CD14-positive monocyte (primary cell): ENCODE data around the gene CSTF2T. TPM values are rescaled to one million over a fixed set of nuclear protein-coding genes. Genes with fewer than 3 reads are reported as not detected.

ENCODE experiments used
- DNase-seq, 3 donors: peaks; one replicate each; pipeline ENCODE4 v3.0.0-alpha.2; 2011 to 2022
- H2AFZ ChIP-seq: 2 replicates; pipeline ENCODE4 v1.6.0; 2012; ENCODE audit warnings: mild to moderate bottlenecking, low read depth, low read length, inconsistent platforms; ENCODE audit not compliant: insufficient read depth, poor library complexity, severe bottlenecking
- H3K27ac ChIP-seq, 2 donors: 1 replicate in 1 of 2; 2 replicates in 1 of 2; pipeline ENCODE4 v1.5.1; 2012 to 2013; ENCODE audit warnings: low read length in 2 of 2, control low read depth in 1 of 2, inconsistent platforms in 1 of 2, low read depth in 1 of 2, mild to moderate bottlenecking in 1 of 2
- H3K27me3 ChIP-seq, 2 donors: one replicate each; pipeline versions ENCODE4 v1.6.0 to v1.6.1; 2011 to 2013; ENCODE audit warnings: low read length in 2 of 2; ENCODE audit not compliant: control insufficient read depth in 2 of 2, insufficient read depth in 2 of 2
- H3K36me3 ChIP-seq, 2 donors: replicated peaks in 1 of 2; 1 replicate in 1 of 2; 2 replicates in 1 of 2; pipeline versions ENCODE4 v1.5.1 to v1.6.1; 2012 to 2013; ENCODE audit warnings: low read length in 2 of 2, control low read depth in 1 of 2, inconsistent platforms in 1 of 2, mild to moderate bottlenecking in 1 of 2; ENCODE audit not compliant: insufficient read depth in 2 of 2, control insufficient read depth in 1 of 2
- H3K4me1 ChIP-seq, 2 donors: 1 replicate in 1 of 2; 2 replicates in 1 of 2; pipeline versions ENCODE4 v1.5.1 to v1.6.1; 2012 to 2013; ENCODE audit warnings: low read length in 2 of 2, control low read depth in 1 of 2, inconsistent platforms in 1 of 2, mild to moderate bottlenecking in 1 of 2, moderate library complexity in 1 of 2; ENCODE audit not compliant: insufficient read depth in 2 of 2, control insufficient read depth in 1 of 2
- H3K4me2 ChIP-seq: replicated peaks from 2 replicates; pipeline ENCODE3; 2012; ENCODE audit warnings: low read length, moderate library complexity, mild to moderate bottlenecking; ENCODE audit not compliant: poor library complexity, severe bottlenecking; ENCODE audit errors: extremely low read depth
- H3K4me3 ChIP-seq, 3 experiments: fragments of 200-600 bp in 1 of 3; sonication (generic) in 1 of 3; replicated peaks in 1 of 3; 1 replicate in 2 of 3; 2 replicates in 1 of 3; pipeline ENCODE4 v1.5.1; 2011 to 2013; ENCODE audit warnings: low read length in 3 of 3, mild to moderate bottlenecking in 3 of 3, control low read depth in 2 of 3, low read depth in 2 of 3, inconsistent platforms in 1 of 3, moderate library complexity in 1 of 3
- H3K79me2 ChIP-seq: 2 replicates; pipeline ENCODE4 v1.6.0; 2012; ENCODE audit warnings: mild to moderate bottlenecking, control low read depth, inconsistent platforms, low read length, moderate library complexity; ENCODE audit not compliant: insufficient read depth
- H3K9ac ChIP-seq: 2 replicates; pipeline ENCODE4 v1.6.0; 2017; ENCODE audit warnings: low read length, mild to moderate bottlenecking; ENCODE audit not compliant: insufficient read depth, poor library complexity, severe bottlenecking
- H3K9me3 ChIP-seq, 2 donors: replicated peaks in 1 of 2; 1 replicate in 1 of 2; 2 replicates in 1 of 2; pipeline versions ENCODE4 v1.5.1 to v1.6.1; 2012 to 2013; ENCODE audit warnings: low read length in 2 of 2, control low read depth in 1 of 2; ENCODE audit not compliant: control insufficient read depth in 1 of 2, insufficient read depth in 1 of 2
- H4K20me1 ChIP-seq: 2 replicates; pipeline ENCODE4 v1.6.0; 2012; ENCODE audit warnings: mild to moderate bottlenecking, low read length, control low read depth, moderate library complexity; ENCODE audit not compliant: insufficient read depth
- H3K27ac Mint-ChIP-seq, 7 donors: one replicate each; pipeline ENCODE4 v1.8.0; 2020; ENCODE audit warnings: mild to moderate bottlenecking in 7 of 7, mixed read lengths in 7 of 7, moderate library complexity in 6 of 7, inconsistent platforms in 2 of 7
- H3K27me3 Mint-ChIP-seq, 3 donors: one replicate each; pipeline ENCODE4 v1.8.0; 2021 to 2022; ENCODE audit warnings: low read depth in 3 of 3, mild to moderate bottlenecking in 3 of 3, mixed read lengths in 3 of 3, moderate library complexity in 3 of 3, inconsistent platforms in 1 of 3
- H3K36me3 Mint-ChIP-seq, 2 donors: one replicate each; pipeline ENCODE4 v1.8.0; 2020; ENCODE audit warnings: mixed read lengths in 2 of 2, inconsistent platforms in 1 of 2, mild to moderate bottlenecking in 1 of 2
- H3K4me1 Mint-ChIP-seq: one replicate; pipeline ENCODE4 v1.8.0; 2020; ENCODE audit warnings: mild to moderate bottlenecking, mixed read lengths
- H3K4me3 Mint-ChIP-seq, 2 donors: one replicate each; pipeline ENCODE4 v1.8.0; 2020; ENCODE audit warnings: mild to moderate bottlenecking in 2 of 2, mixed read lengths in 2 of 2, moderate library complexity in 1 of 2
- H3K9me3 Mint-ChIP-seq, 7 donors: one replicate each; pipeline ENCODE4 v1.8.0; 2020 to 2022; ENCODE audit warnings: mixed read lengths in 7 of 7, mild to moderate bottlenecking in 6 of 7, moderate library complexity in 6 of 7, inconsistent platforms in 2 of 7
- WGBS: methylation state at CpG from one replicate; pipeline ENCODE4 v1.1.5; 2013; ENCODE audit warnings: missing lambda C conversion rate; ENCODE audit not compliant: insufficient coverage; 5-methylcytosine and 5-hydroxymethylcytosine counted together
- intact Hi-C, 2 donors: fragments of 100-400 bp; cut with micrococcal nuclease; formaldehyde crosslinking; loops; one replicate each; pipeline versions ENCODE4 v1.15.0 to v1.15.1; 2023
- polyA plus RNA-seq, 3 donors: library from polyadenylated mRNA; depleted of rRNA in 1 of 3; unstranded in 2 of 3; stranded (reverse) in 1 of 3; fragments of 300-500 nt in 2 of 3; fragments of >200 nt in 1 of 3; fragmentation: Illumina TruSeq in 2 of 3; gene quantifications; 1 replicate in 2 of 3; 2 replicates in 1 of 3; pipeline ENCODE4 v1.2.3, GENCODE V29; 2012 to 2021
- TF ChIP-seq, protein P1 (sequence below): fragments of 200-600 bp; IDR thresholded peaks from one replicate; pipeline ENCODE4 v1.8.0; 2022; ENCODE audit warnings: antibody characterized with exemption, mild to moderate bottlenecking

Gene CSTF2T
- polyA plus RNA-seq, 3 donors: 1.7 to 11.0 (median 7.4) TPM

DNA sequence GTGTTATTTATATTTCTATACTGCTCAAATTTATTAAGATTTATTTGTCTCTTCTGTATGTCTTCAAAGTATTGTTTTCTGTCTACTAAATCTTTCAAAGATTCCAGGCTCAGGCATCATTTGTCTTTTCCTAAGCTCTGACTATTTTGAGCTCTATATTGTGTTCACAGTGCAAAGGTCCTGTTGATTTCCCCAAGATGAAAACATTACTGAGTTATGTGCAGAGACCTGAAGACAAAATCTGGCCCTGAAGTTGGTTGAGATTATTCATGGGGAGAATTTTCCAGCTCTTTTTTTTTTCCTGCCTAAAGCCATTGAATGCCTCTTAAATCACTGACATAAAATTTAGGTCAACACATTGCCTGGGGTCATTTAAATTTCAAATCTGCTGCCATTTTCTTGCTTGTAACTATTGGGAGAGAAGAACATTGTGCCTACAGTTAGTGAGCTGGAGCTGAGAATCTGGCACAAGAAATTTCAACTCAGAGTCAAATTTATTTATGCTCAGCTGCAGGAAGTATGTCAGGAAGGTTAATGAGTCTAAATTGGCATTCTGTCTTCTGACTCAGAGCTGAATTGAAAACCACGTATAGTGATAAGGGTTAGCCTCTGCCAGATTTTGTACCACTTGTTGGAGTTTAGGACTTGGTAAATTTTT, 31.6 kb downstream of the CSTF2T start:
- Histone ChIP-seq H4K20me1 (no peaks in the 10 kb centered on the region), H3K27me3 (no peaks in the 10 kb centered on the region), H3K27ac (no peak overlapping the region), H3K36me3 (no peaks in the 10 kb centered on the region), H3K4me1 (no peaks in the 10 kb centered on the region), H3K79me2 (no peaks in the 10 kb centered on the region), H2AFZ (no peak overlapping the region), H3K9me3 (peaks cover 0 to 4% of the 10 kb centered on the region in 2 donors), H3K9ac (no peak overlapping the region), H3K4me3 (no peak overlapping the region), H3K4me2 (no peak overlapping the region)
- TF ChIP-seq, protein P1, sequence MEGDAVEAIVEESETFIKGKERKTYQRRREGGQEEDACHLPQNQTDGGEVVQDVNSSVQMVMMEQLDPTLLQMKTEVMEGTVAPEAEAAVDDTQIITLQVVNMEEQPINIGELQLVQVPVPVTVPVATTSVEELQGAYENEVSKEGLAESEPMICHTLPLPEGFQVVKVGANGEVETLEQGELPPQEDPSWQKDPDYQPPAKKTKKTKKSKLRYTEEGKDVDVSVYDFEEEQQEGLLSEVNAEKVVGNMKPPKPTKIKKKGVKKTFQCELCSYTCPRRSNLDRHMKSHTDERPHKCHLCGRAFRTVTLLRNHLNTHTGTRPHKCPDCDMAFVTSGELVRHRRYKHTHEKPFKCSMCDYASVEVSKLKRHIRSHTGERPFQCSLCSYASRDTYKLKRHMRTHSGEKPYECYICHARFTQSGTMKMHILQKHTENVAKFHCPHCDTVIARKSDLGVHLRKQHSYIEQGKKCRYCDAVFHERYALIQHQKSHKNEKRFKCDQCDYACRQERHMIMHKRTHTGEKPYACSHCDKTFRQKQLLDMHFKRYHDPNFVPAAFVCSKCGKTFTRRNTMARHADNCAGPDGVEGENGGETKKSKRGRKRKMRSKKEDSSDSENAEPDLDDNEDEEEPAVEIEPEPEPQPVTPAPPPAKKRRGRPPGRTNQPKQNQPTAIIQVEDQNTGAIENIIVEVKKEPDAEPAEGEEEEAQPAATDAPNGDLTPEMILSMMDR: no peak
- H3K36me3 Mint-ChIP-seq: no peaks in the 10 kb centered on the region
- peaks cover 0 to 9% (median 5%) of the 10 kb centered on the region in 7 donors for H3K9me3 Mint-ChIP-seq
- no peak for DNase-seq
- no peak overlapping the region for H3K27ac Mint-ChIP-seq
- no peaks in the 10 kb centered on the region for H3K27me3 Mint-ChIP-seq
- WGBS: 20% methylated on average over 1 of the region's 1 CpG
- intact Hi-C loops: no loop called here
- no peaks in the 10 kb centered on the region for H3K4me1 Mint-ChIP-seq
- no peak overlapping the region for H3K4me3 Mint-ChIP-seq

DNA sequence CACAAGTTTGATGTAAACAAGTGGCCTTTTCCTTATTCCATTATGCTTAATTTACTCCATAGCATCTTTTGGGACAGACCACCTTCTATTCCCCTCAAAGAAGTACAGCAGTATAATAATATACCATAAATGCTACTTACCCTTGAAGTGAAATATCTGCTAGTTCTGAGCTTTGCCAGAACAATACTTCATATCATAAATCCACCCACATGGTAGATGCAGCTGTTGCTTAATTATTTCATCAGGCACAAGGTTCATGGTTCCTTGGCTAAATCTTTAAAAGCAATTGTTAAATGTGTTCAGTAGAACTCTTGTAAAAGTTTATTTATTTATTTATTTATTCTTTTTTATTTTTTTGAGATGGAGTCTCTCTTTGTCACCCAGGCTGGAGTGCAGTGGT, 32.9 kb downstream of the CSTF2T start:
- Histone ChIP-seq H3K36me3 (no peaks in the 10 kb centered on the region), H3K4me1 (no peaks in the 10 kb centered on the region), H2AFZ (no peak overlapping the region), H3K4me2 (no peak overlapping the region), H3K27me3 (no peaks in the 10 kb centered on the region), H3K9ac (no peak overlapping the region), H3K27ac (no peak overlapping the region), H3K79me2 (no peaks in the 10 kb centered on the region), H4K20me1 (no peaks in the 10 kb centered on the region), H3K4me3 (no peak overlapping the region), H3K9me3 (peaks cover 0 to 1% of the 10 kb centered on the region in 2 donors)
- Mint-ChIP-seq H3K4me3 (no peak overlapping the region), H3K36me3 (no peaks in the 10 kb centered on the region), H3K27me3 (no peaks in the 10 kb centered on the region), H3K4me1 (no peaks in the 10 kb centered on the region), H3K9me3 (peaks cover 0 to 5% (median 2%) of the 10 kb centered on the region in 7 donors), H3K27ac (no peak overlapping the region)
- intact Hi-C loops: no loop called here
- no peak for DNase-seq
- TF ChIP-seq, protein P1: no peak
